Stimulated activated CD4-positive, alpha-beta T cell treated with anti-CD3 and anti-CD28 coated beads, Interleukin-2, amount 100 ng/mL, for 4 hours (primary cell): ENCODE data around the gene AJUBA.
"Not testable (repeated sequence)": the region's sequence is repeated elsewhere in the genome, so short reads cannot be mapped to it uniquely, and the experiment has no call there.

ENCODE experiments used
- DNase-seq: peaks from one replicate; pipeline ENCODE4 v3.0.0-alpha.2; 2020; ENCODE audit warnings: low read depth

Gene AJUBA

DNA sequence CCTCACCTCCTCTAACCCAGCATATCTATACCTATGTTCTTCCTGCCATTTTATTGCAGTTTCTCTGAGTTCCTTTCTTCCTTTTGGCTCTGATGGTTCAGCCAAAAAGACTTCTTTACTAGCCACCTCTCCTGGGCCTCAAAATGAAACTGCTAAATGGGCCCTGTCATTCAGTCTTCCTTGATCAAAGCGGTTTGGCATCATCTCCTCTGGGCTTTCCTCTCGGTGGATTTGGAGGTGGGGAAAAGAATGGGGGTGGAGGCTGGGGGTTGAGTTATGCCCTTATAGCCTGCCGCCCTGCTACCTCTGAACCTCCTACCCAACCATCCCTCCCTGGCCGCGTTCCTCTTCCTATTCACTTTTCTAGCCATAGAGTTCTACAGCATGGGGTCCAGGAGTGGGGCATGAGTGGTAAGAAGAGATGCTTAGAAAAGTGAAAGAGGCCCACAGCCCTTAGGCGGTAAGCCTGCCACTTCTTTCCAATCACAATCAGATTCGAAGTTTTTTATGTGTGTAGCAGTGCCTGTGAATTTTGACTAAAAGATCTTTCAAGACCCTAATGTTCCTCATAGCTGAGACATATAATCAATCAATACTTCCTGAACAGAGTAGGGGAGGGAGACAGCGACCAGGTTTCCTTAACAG lies 2.5 kb downstream of the AJUBA start:
- no peak for DNase-seq

DNA sequence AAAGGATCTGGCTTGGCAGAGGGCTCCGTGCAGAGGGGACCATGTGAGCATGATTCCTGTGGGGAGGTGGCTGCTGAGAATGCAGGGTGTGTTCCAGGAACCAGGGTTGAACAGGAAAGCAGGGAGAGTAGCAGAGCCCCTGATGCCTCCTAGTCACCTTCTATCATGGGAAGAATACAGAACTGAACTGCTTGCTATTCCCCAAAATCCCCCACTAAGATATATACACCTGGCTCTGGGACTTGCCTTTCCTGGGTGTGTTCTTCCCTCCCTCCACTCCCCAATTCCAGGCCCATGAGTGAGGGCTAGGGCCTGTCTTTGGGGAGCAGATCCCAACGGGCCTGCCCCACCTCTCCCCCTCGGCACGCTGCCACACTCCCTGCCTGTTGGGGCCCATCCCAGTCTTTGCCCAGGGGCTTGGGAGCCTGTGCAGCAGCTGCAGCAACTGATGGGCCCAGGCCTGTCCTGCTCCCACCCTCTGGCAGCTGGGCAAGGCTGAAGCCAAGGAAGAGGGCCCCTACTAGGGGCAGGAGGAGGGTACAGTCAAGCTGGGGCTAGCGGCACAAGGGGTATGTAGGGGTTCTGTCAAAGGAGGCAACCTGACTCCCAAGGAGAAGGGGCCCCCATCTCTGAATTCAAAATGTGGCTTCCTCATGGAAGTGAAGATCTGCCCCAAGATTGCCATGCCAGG lies 3.2 kb downstream of the AJUBA start:
- no peak for DNase-seq

DNA sequence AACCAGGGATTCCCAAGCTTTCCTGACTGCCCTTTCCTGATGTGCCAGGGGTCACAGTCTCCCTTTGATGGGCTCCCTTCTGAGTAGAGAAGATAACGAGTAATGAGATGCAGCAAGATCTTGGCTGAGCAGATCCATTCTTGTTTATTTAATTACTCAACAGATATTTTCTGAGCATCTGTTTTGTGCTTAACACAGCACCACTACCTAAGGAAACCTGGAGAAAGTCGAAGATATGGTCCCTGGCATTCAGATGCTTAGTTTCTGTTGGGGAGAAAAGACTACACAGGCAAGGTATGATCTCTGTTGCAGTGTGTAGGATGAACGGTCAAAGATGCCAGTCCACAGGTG lies 3.9 kb downstream of the AJUBA start:
- DNase-seq, result no peak

DNA sequence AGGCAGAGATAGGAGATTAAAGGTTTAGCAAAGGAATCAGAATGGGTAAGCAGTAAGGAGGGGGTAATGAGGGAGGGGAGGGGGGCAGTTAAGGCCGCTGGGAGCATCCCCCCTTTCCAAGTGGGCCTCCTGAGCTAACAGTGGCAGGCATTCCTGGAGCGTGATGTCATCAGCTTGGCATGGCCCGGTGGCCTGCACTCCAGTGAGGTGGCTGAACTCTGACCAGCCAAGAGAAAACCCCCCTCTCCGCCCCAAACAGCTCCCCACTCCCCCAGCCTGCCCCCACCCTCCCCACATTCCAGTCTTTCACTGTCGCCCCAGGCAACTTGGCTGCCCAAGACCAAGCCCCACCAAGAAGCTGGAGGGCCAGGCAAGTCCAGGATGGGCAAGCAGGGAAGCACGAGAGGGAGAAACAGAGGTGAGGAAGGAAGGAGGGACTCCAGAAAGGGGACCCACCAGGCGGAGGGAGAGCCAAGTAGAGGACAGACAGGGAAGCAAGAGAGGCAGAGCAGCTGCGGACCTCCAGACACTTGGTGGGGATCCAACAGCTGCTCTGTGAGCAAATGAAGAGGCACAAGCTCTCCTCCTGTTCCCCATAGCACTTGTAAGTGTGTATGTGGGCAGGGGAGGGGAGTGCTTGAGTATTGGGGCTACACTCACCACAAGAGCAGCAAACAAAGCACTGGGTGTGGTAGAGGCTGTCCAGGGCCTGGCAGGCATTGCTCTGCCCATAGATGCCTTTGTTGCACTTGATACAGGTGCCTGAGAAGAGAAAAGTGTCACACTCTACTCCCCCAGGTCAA lies 4.5 kb downstream of the AJUBA start:
- DNase-seq, result no peak

DNA sequence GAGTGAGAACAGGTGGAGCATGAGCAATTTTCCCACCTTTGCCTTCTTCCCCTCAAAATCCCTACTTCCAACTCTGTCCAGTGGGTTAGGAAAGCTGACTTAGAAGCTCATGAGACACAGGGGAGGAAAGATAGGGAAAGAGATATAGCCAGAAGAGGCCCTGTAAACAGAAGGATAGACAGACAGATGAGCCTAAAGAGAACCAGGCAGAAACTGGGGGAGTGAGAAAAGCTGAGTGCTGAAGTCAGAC lies 5.0 kb downstream of the AJUBA start:
- DNase-seq, result no peak

DNA sequence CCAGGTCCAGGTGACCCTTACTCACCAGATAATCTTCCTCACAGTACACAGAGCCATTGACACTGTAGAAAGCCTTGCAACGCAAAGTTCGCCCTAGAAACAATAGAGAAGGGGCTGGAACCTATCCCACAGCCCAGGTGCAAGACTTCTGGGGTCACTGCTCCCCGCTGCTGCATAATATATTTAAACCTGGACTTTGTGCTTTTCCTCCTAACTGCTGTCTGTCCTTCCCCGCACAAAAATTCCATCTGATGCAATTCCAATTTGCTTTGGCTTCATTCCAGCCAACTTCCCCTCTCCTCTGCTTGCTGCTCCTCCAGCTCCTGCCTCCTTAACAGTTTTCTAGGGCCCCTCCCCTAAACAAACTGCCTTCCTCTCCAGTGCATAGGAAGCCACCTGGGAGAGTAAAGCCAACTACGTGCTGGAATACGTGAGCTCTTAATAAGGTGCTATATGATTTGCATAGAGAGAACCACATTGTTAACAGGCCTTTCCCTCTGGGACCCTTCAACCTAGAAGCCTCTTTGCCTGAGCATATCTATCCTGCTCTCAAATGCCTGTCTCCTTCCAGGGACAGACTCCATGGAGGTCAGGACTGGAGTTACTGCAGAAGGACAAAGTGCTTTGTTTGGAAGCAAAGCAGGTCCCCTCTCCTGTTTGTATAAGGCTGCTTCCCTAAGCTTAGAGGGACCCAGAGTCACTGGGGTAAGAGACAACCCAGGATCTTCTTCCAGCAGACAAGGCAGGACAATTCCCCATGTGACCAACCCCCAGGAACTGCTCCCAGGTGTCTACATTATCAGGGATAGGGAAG lies 5.5 kb downstream of the AJUBA start:
- no peak for DNase-seq

DNA sequence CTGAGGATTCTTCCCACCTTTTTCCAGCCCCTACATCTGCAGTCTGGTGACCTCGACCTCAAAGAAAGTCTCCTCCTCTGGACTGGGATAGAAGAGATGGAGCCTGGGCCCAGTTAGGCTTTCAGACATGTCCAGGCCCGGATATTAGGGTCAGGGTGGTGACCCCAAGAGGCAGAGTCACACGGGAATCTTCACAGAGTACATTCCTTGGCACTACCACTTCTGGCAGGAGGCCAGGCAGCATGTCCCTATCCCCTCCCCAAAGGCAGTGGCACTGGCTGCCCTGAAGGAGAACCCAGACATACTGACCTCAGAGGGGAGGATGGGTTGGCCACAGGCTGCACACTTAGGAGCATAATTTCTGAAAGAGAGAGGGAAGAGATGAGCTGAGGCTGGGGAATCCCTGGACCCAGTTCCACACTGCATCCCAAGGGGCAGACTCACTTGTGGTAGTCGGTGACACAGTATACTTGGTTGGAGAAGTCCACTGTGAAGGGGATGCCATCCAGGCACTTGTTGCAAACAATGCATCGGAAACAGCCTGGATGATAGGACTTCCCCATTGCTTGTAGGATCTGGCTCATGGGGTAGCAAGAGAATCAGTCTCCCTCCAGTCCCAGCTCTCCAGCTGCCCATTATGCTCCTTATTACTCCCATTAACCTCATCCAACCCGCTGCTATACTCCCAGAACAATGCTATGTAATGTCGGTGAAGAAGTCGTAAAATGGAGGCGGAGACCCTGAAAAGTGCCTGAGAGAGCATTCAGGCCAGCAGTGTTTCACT lies 7.6 kb downstream of the AJUBA start:
- no peak for DNase-seq

DNA sequence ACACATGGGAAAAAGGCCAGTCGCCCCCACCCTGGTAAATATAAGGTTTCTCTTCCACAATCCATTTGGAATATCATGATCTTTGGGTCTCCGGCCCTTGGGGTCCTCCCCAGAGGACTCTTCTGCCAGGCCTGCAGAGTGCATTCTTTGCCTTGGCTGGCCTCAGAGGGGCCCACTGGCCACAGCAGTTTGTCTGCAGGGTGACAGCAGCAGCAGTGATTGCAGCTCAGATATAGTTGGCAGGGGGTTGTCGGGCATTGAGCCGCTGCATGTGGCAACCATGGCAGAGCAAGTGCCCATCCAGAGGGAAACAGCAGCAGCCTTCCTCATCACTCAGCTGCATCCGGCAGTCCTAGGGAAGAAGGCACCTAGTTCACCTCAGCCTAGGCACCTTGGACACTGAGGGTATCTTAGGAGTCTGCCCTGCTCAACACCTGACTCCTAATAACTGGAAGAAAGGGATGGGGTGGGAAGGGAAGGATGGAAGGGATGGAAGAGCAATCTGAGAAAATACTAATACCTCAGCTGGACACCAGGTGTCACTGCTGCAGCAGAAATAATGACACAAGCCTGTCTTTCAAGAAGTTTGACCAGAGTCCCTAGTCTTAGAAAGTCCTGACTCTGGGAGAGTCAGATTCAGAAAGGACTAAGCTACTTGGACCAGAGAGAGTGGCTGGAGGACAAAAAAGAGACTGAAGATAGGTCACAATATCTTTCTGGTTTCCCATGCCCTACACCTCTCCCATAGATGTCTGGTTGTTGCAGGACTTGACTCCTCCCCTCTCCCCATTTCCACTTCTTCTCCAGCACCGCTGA lies 8.9 kb downstream of the AJUBA start:
- no peak for DNase-seq

DNA sequence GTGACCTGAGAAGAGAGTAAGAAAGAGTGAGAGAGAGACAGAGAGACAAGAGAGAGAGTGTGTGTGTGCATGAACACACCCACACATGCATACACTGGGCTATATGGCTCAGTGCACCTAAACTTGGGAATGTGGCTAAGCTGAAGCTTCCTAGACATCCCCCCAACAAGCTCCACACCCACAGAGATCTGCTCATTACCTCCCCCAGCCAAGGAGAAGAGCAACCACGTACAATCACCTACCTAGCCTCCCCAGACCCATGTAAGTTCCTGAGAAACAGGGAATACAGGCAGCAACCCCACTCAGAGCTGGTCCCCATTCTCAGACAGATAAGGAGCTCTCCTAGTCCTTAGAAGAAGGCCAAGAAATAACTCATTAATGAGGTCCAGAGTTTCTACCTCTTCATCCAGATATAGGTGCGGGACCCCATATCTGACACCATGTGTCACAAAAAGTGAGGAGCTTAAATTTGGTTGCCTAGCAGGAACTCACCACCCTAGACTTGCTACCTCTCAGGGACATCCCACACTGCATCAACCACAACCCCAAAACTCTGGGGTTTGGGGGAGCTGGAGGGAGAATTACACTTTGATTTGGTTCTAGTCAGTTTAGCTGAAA lies 9.9 kb downstream of the AJUBA start:
- no peak for DNase-seq

DNA sequence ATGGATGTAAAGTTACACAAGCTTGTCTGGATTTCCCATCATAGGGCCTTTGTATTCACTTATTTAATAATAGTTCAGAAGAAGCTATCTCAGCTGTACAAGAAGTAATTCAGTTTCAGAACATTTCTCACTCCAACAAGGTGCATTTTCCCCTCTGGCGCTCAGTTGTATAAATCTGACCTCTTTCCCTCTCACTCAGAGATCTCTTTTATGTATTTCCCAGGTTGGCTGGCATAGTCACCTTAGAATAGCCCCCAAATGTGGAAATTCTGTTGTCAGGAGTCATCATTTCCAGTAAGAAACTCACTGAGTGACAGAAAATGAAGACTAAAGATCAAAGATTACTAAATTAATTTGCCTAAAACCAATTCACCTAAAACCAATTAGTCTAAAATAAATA lies 11.2 kb downstream of the AJUBA start:
- no peak for DNase-seq

DNA sequence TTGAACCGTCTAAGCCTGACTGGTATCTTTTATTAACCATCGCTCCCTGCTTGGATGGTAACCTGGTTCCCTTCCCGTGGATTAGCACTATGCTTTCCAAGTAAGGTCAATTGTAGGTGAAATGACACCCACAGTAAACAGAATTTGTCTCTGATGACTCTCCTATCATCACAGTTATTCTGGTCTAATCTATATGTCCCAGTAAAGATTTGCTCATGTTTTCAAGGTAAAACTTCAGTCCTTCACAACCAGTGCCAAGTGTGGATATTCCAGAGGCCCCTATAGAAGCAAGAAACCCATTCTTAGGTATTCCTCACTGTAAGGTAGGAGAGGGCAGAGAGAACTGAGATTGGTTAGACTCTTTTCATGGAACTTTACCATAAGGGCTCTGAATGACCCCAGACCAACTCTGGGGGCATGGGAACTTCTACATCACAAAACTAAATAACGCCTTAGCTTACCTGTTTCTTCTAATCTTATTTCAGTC lies 15.5 kb downstream of the AJUBA start:
- DNase-seq, result no peak

DNA sequence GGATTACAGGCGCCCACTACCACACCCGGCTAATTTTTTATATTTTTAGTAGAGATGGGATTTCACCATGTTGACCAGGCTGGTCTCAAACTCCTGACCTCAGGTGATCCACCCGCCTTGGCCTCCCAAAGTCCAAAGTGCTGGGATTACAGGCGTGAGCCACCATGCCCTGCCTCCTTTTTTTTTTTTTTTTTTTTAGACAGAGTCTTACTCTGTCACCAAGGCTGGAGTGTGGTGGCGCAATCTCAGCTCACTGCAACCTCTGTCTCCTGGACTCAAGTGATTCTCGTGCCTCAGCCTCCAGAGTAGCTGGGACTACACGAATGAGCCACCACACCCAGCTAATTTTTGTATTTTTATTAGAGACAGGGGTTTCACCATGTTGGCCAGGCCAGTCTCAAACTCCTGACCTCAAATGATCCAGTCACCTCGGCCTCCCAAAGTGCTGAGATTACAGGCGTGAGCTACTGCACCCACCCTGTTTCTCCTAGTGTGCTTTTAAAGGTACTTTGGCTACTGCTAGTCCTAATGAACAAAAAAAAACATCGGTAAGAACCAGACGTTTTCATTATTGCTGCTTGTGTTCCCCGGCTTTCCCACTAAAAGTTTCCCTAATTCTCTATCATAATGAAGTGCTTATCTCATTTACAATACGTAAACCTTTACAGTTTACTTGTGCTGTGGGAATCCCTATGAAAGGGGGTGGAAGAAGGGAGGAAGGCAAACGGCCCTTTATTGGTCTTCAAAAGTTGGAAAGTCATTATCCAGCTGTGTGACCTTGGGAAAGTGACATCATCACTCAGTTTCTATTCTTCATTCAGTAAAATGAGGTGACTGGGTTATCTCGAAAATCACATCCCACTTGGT lies 16.2 kb downstream of the AJUBA start:
- not testable (repeated sequence) for DNase-seq

DNA sequence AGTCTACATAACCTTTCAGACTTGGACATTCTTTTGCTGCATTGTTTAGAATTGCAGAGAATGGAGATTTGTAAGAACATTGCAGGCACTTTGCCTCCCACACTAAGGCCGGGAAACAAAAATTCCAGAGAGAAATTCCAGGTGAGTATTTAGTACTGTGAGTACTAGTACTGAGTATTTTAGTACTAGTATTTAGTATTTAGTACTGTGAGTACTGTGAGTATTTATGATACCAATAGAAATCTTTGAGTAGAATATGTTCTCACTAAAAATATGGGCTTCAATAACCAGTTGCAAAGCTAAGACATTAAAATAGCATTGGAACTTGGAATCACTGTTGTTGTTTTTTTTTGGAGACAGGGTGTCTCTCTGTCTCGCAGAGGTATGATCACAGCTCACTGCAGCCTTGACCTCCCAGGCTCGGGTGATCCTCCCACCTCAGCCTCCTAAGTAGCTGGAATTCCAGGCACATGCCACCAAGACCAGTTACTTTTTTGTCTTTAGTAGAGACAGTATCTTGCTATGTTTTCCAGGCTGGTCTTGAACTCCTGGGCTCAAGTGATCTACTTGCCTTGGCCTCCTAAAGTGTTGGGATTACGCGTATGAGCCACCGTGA lies 20.2 kb downstream of the AJUBA start:
- DNase-seq, result no peak

DNA sequence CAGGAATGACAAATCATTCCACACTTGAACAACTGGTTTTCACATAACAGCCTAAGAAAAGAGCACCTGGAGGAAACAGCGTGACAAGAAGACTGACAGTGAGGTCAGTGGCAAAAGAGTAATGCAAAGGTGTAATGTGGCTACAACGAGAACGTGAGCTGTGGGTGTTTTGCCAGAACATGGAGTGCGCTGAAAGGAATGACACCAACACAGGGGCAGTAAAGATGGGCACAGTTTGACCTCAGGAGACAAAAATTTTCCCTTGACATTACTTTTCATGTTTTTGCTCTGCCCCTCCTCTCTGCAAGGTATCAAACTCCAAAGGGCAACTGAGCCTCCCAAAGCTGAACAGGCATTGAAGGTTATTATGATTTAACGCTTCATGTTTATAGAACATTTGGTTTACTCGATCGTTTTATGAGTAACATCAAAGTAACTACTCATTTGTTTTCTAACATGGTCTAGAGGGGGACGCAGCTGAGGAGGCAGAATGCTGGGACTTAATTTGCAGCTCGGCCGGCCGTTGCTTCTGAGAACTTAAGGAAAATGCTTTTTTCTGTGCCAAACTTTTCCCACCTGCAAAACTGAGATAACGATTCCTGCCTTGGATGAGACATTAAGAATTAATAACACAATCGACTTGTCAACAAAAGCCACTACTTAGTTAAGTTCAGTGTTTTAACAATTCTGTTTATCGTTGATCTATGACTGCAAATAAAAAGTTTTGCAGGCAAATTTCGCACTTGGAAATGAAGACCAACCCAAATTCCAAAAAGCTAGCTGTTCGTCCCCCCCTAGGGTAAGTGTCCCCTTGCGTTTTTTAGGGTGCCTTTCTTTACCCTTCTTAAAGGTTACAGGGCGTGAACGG lies 26.4 kb downstream of the AJUBA start:
- no peak for DNase-seq

DNA sequence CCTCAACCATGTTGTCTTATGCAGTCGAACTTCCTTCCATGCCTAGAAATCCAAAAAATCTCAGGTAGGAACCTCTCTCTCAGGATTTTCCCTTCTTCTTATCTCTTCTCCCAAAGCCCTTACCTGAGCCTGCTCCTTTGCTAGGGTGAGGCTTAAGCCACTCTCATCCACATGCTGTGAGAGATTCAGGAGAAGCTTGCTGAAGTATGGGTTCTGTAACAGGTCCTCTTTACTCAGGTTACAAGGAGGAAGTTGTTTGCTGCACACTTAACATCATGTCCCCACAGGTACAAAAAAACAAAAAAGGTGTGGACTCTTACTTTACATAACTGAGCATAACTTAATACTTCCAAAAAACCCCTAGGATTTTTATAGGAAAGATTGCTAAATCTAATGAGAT lies 29.9 kb downstream of the AJUBA start:
- DNase-seq, result no peak

DNA sequence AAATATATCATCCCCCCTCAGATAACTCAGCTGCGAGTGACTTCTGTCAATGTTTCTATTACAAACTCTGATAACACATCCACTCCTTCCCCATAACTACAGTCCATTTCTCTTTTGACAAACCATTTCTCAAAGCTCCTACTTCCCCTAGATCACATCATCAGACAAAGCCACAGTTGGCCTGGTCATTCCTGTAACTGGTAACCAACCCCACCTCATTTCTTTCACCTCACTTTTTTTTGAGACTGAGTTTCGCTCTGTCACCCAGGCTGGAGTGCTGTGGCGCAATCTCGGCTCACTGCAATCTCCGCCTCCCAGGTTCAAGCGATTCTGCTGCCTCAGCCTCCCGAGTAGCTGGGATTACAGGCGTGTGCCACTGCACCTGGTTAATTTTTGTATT lies 30.6 kb downstream of the AJUBA start:
- not testable (repeated sequence) for DNase-seq

DNA sequence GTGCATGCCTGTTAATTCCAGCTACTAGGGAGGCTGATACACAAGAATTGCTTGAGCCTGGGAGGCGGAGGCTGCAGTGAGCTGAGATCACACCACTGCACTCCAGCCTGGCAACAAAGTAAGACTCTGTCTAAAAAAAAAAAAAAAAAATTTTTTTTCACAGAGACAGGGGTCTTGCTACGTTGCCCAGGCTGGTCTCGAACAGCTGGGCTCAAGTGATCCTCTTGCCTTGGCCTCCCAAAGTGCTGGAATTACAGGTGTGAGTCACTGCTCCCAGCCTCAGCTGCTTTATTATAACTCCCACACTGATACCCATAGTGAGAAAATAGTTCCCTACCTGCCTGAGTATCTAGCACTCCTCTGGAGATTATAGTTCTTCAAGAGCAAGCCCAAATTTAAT lies 36.7 kb downstream of the AJUBA start:
- no peak for DNase-seq

DNA sequence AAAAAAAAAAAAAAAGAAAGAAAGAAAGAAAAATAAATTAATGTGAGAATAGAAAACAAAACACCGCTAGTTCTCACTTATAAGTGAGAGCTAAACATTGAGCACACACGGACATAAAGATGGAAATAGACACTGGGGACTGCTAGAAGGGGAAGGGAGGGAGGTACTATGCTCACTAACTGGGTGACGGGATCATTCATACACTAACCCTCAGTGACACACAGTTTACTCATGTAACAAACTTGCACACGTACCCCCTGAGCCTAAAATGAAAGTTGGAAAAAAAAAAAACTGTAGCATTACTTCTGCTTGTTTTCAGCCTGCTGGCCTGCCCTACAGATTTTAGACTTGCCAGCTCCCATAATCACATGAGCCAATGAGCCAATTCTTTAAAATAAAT lies 42.7 kb downstream of the AJUBA start:
- no peak for DNase-seq
